Panc1 (cell line): ENCODE results near the gene UBE2E2. TPM values are rescaled to one million over a fixed set of nuclear protein-coding genes. Genes with fewer than 3 reads are reported as not detected.

ENCODE experiments used
- ATAC-seq: fragments of 200-7000 bp; cut with Tn5 transposase; 2 replicates; pipeline ENCODE4 v1.9.1; 2020; ENCODE audit warnings: mild to moderate bottlenecking, moderate library complexity
- BruUV-seq: library from RNA; stranded (reverse); fragments of 400-500 nt; replicated peaks from 2 replicates; lab custom pipeline; 2021; lab: Mats Ljungman, UMichigan
- CTCF ChIA-PET: fragments of 300-600 bp; sonication (Branson Sonifier 250); formaldehyde crosslinking; loops from one replicate; lab custom pipeline; 2022; ENCODE audit warnings: antibody characterized with exemption; lab: Charles Lee
- POLR2A ChIA-PET: fragments of 300-600 bp; sonication (Branson Sonifier 250); formaldehyde crosslinking; loops from one replicate; lab custom pipeline; 2022; ENCODE audit warnings: antibody characterized with exemption; lab: Charles Lee
- DNase-seq: peaks from one replicate; pipeline ENCODE4 v3.0.0-alpha.2; 2010; ENCODE audit warnings: low read depth, low spot score
- H3K27ac ChIP-seq: 2 replicates; pipeline ENCODE4 v1.5.1; 2011; ENCODE audit warnings: mild to moderate bottlenecking, low read length, inconsistent platforms
- H3K27me3 ChIP-seq: fragments of 200-500 bp; sonication (Bioruptor generic); 2 replicates; pipeline ENCODE4 v1.6.0; 2014; ENCODE audit warnings: low read length, inconsistent platforms; ENCODE audit not compliant: control insufficient read depth, insufficient read depth
- H3K36me3 ChIP-seq: fragments of 200-500 bp; sonication (Bioruptor generic); 2 replicates; pipeline ENCODE4 v1.5.1; 2014; ENCODE audit warnings: inconsistent platforms, mild to moderate bottlenecking, low read length, moderate library complexity; ENCODE audit not compliant: control insufficient read depth, insufficient read depth
- H3K4me1 ChIP-seq: 2 replicates; pipeline ENCODE4 v1.5.1; 2011; ENCODE audit warnings: inconsistent platforms, mild to moderate bottlenecking, low read length, moderate library complexity; ENCODE audit not compliant: control insufficient read depth, insufficient read depth
- H3K4me3 ChIP-seq, 2 experiments: 2 replicates each; pipeline ENCODE4 v1.5.1; 2011 to 2012; ENCODE audit warnings: low read depth in 2 of 2, low read length in 2 of 2, mild to moderate bottlenecking in 2 of 2, inconsistent platforms in 1 of 2, moderate library complexity in 1 of 2
- H3K9me3 ChIP-seq: fragments of 200-500 bp; sonication (Bioruptor generic); 2 replicates; pipeline ENCODE4 v1.5.1; 2014; ENCODE audit warnings: low read depth, mild to moderate bottlenecking, inconsistent platforms, low read length, moderate library complexity; ENCODE audit not compliant: control insufficient read depth, insufficient read depth
- POLR2AphosphoS5 ChIP-seq: IDR thresholded peaks from 2 replicates; pipeline ENCODE4 v1.6.1; 2012; ENCODE audit warnings: mild to moderate bottlenecking, low read depth, low read length, moderate library complexity
- REST ChIP-seq, 2 experiments: IDR thresholded peaks; 2 replicates each; pipeline ENCODE4 v1.6.1; 2011 to 2012; ENCODE audit warnings: low read depth in 2 of 2, control low read depth in 1 of 2, low read length in 1 of 2, mild to moderate bottlenecking in 1 of 2, moderate library complexity in 1 of 2; ENCODE audit not compliant: insufficient read depth in 1 of 2
- SIN3A ChIP-seq: IDR thresholded peaks from 2 replicates; pipeline ENCODE4 v1.6.1; 2012; ENCODE audit warnings: low read depth, mild to moderate bottlenecking, low read length, moderate library complexity, borderline replicate concordance; ENCODE audit not compliant: insufficient read depth
- TCF7L2 ChIP-seq: IDR thresholded peaks from 2 replicates; pipeline ENCODE4 v1.6.1; 2011; ENCODE audit warnings: mild to moderate bottlenecking, low read depth, low read length, inconsistent platforms
- in situ Hi-C: cut with HindIII; loops from 2 replicates; pipeline ENCODE4 v1.10.0; 2016; ENCODE audit warnings: low sequenced_read_pairs, low pct_unique_long_range_greater_than_20kb
- intact Hi-C: fragments of 100-400 bp; cut with micrococcal nuclease; formaldehyde crosslinking; loops from one replicate; pipeline ENCODE4 v1.10.0; 2022; ENCODE audit not compliant: unreplicated experiment
- total RNA-seq: library from RNA; stranded (reverse); gene quantifications from one replicate; pipeline ENCODE4 v1.2.1, GENCODE V29; 2021; ENCODE audit not compliant: unreplicated experiment
- TF ChIP-seq, protein P1 (sequence below): fragments of 450-650 bp; IDR thresholded peaks from 2 replicates; pipeline ENCODE4 v1.5.1; 2017; ENCODE audit warnings: mild to moderate bottlenecking

Gene UBE2E2
- total RNA-seq, 1 experiment from 2014 or later, result 38.2 TPM

- BruUV-seq, result no TSS peak
Measured at GRCh38 chr3:23303601-23304217, 100.6 kb downstream of the UBE2E2 start.

GRCh38 chr3:23304424-23304823 is 101.3 kb downstream of the UBE2E2 start:
- H3K9me3 ChIP-seq, result no peaks in the 10 kb centered on the region
- H3K36me3 ChIP-seq, result no peaks in the 10 kb centered on the region
- intact Hi-C loops (no loop called here), in situ Hi-C loops (no loop called here)
- no peak for ATAC-seq
- no peak for TF ChIP-seq TCF7L2
- no peak for TF ChIP-seq SIN3A
- TF ChIP-seq, protein P1, sequence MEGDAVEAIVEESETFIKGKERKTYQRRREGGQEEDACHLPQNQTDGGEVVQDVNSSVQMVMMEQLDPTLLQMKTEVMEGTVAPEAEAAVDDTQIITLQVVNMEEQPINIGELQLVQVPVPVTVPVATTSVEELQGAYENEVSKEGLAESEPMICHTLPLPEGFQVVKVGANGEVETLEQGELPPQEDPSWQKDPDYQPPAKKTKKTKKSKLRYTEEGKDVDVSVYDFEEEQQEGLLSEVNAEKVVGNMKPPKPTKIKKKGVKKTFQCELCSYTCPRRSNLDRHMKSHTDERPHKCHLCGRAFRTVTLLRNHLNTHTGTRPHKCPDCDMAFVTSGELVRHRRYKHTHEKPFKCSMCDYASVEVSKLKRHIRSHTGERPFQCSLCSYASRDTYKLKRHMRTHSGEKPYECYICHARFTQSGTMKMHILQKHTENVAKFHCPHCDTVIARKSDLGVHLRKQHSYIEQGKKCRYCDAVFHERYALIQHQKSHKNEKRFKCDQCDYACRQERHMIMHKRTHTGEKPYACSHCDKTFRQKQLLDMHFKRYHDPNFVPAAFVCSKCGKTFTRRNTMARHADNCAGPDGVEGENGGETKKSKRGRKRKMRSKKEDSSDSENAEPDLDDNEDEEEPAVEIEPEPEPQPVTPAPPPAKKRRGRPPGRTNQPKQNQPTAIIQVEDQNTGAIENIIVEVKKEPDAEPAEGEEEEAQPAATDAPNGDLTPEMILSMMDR, result no peak
- no peak for TF ChIP-seq REST (IDR thresholded peaks at IDR 0.05; ENCODE audit: insufficient read depth in 1 of 2, low read depth in 2 of 2, low read length in 1 of 2)
- no peak for TF ChIP-seq POLR2AphosphoS5
- H3K27ac ChIP-seq, result no peak overlapping the region
- no TSS peak for BruUV-seq
- H3K4me1 ChIP-seq, result no peaks in the 10 kb centered on the region
- no peak for DNase-seq
- H3K27me3 ChIP-seq, result no peaks in the 10 kb centered on the region
- CTCF ChIA-PET, result no interaction called here
- POLR2A ChIA-PET, result no interaction called here
- H3K4me3 ChIP-seq, result no peak overlapping the region

More at GRCh38 chr3:23303601-23304217, 100.6 kb downstream of the UBE2E2 start:
- no peak for DNase-seq
- ChIA-PET POLR2A (no interaction called here), CTCF (no interaction called here)
- H3K4me1 ChIP-seq, result no peaks in the 10 kb centered on the region
- H3K4me3 ChIP-seq, result no peak overlapping the region
- TF ChIP-seq SIN3A, result no peak
- no peak for TF ChIP-seq REST (IDR thresholded peaks at IDR 0.05; ENCODE audit: insufficient read depth in 1 of 2, low read depth in 2 of 2, low read length in 1 of 2)
- TF ChIP-seq POLR2AphosphoS5, result no peak
- TF ChIP-seq TCF7L2, result no peak
- TF ChIP-seq, protein P1, result no peak
- H3K36me3 ChIP-seq, result no peaks in the 10 kb centered on the region
- H3K27ac ChIP-seq, result no peak overlapping the region
- in situ Hi-C loops, result no loop called here
- no peaks in the 10 kb centered on the region for H3K9me3 ChIP-seq
- no peaks in the 10 kb centered on the region for H3K27me3 ChIP-seq
- intact Hi-C loops, result no loop called here
- ATAC-seq, result no peak
